GM12878 (cell line): Measurements from ENCODE around the gene SERTAD2.

Experiments used
- ATF3 ChIP-seq: IDR thresholded peaks from 2 replicates; pipeline ENCODE4 v1.6.1; 2011; ENCODE audit warnings: low read depth, mild to moderate bottlenecking, low read length, moderate library complexity, borderline replicate concordance; ENCODE audit errors: extremely low read depth
- MAX ChIP-seq: IDR thresholded peaks from 2 replicates; pipeline ENCODE4 v1.6.1; 2012; ENCODE audit warnings: low read depth, low read length, improper control_type of control experiment
- MYC ChIP-seq: IDR thresholded peaks from 2 replicates; pipeline ENCODE4 v1.6.1; 2011; ENCODE audit warnings: mild to moderate bottlenecking, low read length, moderate library complexity, inconsistent platforms; ENCODE audit not compliant: insufficient read depth, insufficient replicate concordance, insufficient read length, severe bottlenecking
- POU2F2 ChIP-seq: IDR thresholded peaks from 3 replicates; pipeline ENCODE4 v1.6.1; 2011; ENCODE audit warnings: low read depth, mild to moderate bottlenecking, low read length, borderline replicate concordance
- SIN3A ChIP-seq: IDR thresholded peaks from 2 replicates; pipeline ENCODE4 v1.6.1; 2012; ENCODE audit warnings: low read depth, low read length, improper control_type of control experiment
- TAF1 ChIP-seq: IDR thresholded peaks from 2 replicates; pipeline ENCODE4 v1.6.1; 2011; ENCODE audit warnings: mild to moderate bottlenecking, low read depth, low read length, borderline replicate concordance

GRCh38 chr2:64637931-64638330 is 15.8 kb downstream of the SERTAD2 start:
- no peak for TF ChIP-seq MYC
- TF ChIP-seq TAF1 = no peak
- TF ChIP-seq POU2F2 = no peak
- TF ChIP-seq ATF3 = no peak
- no peak for TF ChIP-seq SIN3A
- no peak for TF ChIP-seq MAX
